NCI-H2029 (cell line): ENCODE data around the gene MBOAT7.

ENCODE experiments used
- DNase-seq: peaks from one replicate; lab custom pipeline; 2025; lab: John Stamatoyannopoulos, UW

Gene MBOAT7

GRCh38 chr19:54162241-54162805 is 27.1 kb downstream of the MBOAT7 start:
- peak; percentile 85 for DNase-seq

GRCh38 chr19:54160854-54161253 is 28.5 kb downstream of the MBOAT7 start:
- no peak for DNase-seq

- no peak for DNase-seq
These were observed 29.1 kb downstream of the MBOAT7 start for GRCh38 chr19:54160182-54160811.

- peak; percentile 100 for DNase-seq
These were observed 29.8 kb downstream of the MBOAT7 start, which contains the start of gene LENG1 for GRCh38 chr19:54159352-54160181. Gene LENG1 (minus strand): TSS chr19:54159721. CDS start chr19:54159695, 26 bp downstream.

- no peak for DNase-seq
These were observed 30.5 kb downstream of the MBOAT7 start for GRCh38 chr19:54158812-54159351.

- DNase-seq = no peak
These were observed 32.4 kb downstream of the MBOAT7 start for GRCh38 chr19:54156953-54157352.

- no peak for DNase-seq
These were observed 32.9 kb downstream of the MBOAT7 start for GRCh38 chr19:54156490-54156889.

GRCh38 chr19:54155694-54156093 is 33.7 kb downstream of the MBOAT7 start:
- DNase-seq = no peak

GRCh38 chr19:54154603-54155345 is 34.6 kb downstream of the MBOAT7 start:
- DNase-seq = no peak

GRCh38 chr19:54153731-54154326 is 35.6 kb downstream of the MBOAT7 start:
- no peak for DNase-seq

GRCh38 chr19:54152878-54153524 is 36.4 kb downstream of the MBOAT7 start:
- DNase-seq = no peak

- no peak for DNase-seq
These were observed 37.1 kb downstream of the MBOAT7 start for GRCh38 chr19:54152267-54152666.

GRCh38 chr19:54151362-54152035 is 37.9 kb downstream of the MBOAT7 start:
- DNase-seq = no peak

- DNase-seq = no peak
These were observed 40.2 kb downstream of the MBOAT7 start for GRCh38 chr19:54149021-54149812.

GRCh38 chr19:54148158-54148557 is 41.2 kb downstream of the MBOAT7 start:
- no peak for DNase-seq

- DNase-seq = no peak
These were observed 41.7 kb downstream of the MBOAT7 start for GRCh38 chr19:54147676-54148075.

- no peak for DNase-seq
These were observed 43.7 kb downstream of the MBOAT7 start for GRCh38 chr19:54145541-54146158.

- DNase-seq = no peak
These were observed 47.1 kb downstream of the MBOAT7 start for GRCh38 chr19:54142166-54142780.

- DNase-seq = no peak
These were observed 48.0 kb downstream of the MBOAT7 start for GRCh38 chr19:54141356-54141755.
